ENCODE results near the gene PILRA.
"Not testable (repeated sequence)": the region's sequence is repeated elsewhere in the genome, so short reads cannot be mapped to it uniquely, and the experiment has no call there.

Gene PILRA

GRCh38 chr7:100373261-100373831 lies at the start of gene PILRA:
Gene PILRA (plus strand): TSS chr7:100373487. CDS start chr7:100373657, 170 bp downstream.
- peak; percentile 25 for DNase-seq (ENCODE audit: low spot score)

DNA sequence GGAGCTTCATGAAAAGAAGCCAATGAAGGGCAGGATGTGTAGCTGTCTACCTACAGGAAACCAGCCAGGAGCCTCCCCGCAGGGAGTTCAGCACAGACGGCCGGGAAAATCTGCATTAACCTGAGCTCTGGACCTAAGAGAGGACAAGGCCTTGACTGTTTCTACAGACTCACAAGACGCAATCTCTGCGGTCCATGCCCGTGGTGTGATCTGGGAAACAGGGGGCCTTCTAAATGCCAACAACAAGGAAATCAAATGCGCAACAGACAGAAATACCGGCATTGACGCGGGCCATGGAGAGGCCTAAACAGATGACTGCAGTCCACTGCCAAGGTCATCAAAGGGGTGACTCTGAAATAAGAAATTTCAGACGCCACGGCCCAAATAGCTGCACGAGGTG lies 49.1 kb upstream of the PILRA start:
- DNase-seq (ENCODE audit: low spot score), result not testable (repeated sequence)

- not testable (repeated sequence) for DNase-seq (ENCODE audit: low spot score)
Measured at GRCh38 chr7:100325671-100326070, 47.6 kb upstream of the PILRA start.

DNA sequence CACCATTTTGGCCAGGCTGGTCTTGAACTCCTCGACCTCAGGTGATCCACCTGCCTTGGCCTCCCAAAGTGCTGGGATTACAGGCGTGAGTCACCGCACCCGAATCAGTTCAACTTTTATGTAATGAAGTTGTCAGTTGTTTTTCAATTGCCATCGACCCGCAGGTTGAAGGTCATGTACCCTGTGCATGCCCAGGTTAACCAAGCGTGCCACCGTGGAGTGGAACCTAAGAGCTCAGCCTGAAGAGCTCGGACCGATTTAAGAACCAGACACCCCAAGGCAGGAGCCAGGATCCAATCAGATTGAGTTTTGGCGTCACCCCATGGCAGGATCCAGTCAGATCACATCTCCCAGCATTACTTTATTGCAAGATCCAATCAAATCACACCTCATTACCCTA lies 46.4 kb upstream of the PILRA start:
- not testable (repeated sequence) for DNase-seq (ENCODE audit: low spot score)

DNA sequence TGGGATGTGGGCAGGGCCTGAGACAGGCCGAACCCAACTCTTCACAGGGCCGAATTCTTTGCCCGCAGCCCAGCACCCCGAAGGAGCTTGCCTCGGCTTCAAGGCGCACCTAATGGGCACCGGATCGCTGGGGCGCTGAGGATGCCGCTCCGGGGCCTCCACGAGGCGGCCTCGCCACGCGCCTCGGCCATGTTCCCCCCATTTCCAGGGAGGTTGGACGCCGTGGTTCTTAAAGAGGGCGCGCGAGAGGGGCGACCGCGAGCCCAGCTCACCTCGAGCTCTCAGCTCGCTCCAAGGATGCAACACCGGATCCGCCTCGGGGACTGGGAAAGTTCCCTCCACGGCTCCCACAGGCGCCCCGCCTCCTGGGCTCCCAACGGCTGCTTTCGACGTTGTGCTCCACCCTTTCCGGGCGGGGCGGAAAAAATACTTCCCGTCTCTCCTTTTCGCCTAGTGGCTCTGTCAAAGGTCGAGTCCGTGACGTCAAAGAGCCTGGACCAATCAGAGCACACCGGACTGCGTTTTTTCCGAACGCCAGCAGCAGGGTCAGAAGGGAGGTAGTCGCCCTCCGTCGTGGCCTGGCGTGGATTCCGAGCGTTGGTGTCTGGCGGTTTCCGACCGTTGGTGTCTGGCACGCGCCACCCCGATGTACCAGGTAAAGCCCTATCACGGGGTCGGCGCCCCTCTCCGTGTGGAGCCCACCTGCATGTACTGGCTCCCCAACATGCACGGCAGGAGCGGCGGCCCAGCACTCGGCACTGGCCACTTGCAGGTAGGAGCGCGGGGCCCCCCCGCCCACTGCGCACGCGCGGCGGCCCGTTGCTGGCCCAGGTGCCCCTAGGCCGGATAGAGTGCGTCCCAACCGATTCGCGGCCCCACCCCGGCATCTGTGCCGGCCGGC lies 37.5 kb upstream of the PILRA start:
- peak; percentile 90 for DNase-seq (ENCODE audit: low spot score)

- not testable (repeated sequence) for DNase-seq (ENCODE audit: low spot score)
Measured at GRCh38 chr7:100338083-100338696, 35.1 kb upstream of the PILRA start.

- not testable (repeated sequence) for DNase-seq (ENCODE audit: low spot score)
Measured at GRCh38 chr7:100341286-100341685, 32.0 kb upstream of the PILRA start.

DNA sequence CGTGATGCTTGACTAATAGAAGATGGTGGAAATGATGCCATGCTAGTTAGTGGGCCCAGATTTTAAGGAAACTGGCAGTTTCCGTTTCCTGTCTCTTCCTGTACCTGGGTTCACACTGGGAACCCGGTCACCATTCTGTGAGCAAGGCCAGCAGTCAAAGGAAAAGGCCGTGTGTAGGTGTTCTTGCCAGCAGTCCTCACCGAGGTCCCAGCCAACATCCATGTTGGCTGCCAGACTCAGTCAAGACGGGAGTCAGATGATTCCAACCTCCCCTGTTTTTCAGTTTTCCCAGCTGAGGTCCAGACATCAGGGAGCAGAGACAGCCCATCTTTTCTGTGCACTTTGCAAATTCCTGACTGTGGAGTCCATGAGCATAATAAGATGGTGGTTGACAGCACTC lies 30.5 kb upstream of the PILRA start:
- no peak for DNase-seq (ENCODE audit: low spot score)

DNA sequence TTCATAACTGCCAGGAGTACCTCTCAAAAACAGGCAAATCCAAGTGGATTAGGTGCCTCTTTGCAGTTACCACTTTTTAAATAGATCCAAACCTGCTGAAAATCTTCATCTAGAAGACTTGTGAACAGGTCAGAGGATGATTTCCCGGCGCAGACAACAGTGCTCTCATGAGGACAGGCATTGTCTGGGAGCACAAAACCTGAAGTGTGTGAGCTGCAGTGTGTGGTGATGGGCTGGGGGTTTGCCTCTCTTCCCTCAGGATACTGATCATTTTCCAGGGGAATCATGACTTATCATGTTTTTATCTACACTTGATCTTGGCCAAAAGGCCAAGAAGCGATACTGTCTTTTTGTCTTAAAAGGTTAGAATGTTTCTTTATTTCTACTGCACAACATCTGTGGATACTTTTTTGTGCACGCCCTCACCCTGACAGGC lies 29.1 kb upstream of the PILRA start:
- not testable (repeated sequence) for DNase-seq (ENCODE audit: low spot score)

DNA sequence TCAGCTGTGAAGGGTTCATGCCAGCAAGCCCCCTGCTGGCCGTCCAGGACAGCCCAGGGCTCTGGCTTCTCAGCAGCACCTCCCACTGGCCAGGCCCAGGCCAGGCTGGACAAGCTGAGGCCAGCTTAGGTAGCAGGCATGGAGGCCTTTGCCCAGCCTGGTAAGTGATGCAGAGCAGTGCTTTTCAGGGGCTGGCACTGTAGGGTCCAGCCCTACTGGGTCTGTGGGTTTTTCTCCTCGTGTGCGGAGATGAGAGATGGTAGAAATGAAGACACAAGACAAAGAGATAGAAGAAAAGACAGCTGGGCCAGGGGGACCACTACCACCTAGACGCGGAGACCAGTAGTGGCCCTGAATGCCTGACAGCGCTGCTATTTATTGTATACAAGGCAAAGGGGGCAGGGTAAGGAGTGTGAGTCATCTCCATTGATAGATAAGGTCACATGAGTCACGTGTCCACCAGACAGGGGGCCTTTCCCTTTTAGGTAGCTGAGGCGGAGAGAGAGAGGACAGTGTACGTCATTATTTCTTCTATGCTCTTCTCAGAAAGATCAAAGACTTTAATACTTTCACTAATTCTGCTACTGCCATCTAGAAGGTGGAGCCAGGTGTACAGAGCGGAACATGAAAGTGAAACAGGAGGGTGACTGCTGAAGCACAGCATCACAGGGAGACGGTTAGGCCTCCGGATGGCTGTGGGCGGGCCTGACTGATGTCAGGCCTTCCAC lies 28.6 kb upstream of the PILRA start:
- DNase-seq (ENCODE audit: low spot score), result not testable (repeated sequence)

- DNase-seq (ENCODE audit: low spot score), result not testable (repeated sequence)
Measured at GRCh38 chr7:100345288-100345672, 28.0 kb upstream of the PILRA start.

GRCh38 chr7:100346921-100347320 lies 26.4 kb upstream of the PILRA start:
- DNase-seq (ENCODE audit: low spot score), result no peak

DNA sequence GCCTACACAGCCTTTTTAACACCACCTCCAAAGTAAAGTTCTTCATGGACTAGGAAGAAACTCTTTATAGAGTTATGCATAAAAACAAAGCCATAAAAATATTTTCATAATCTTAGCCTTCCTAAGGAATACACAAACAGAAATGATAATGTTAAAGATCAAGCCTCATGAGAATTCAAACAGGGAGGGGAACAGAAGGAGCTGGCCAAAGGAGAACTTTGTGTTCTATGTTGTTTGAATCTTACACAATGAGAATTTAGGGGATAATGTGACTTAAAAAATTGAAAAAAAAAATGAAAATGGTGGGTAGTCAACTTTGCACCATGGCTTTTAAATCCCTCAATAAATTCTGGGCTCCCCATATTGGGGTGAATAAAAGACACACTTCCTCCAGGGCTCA lies 24.5 kb upstream of the PILRA start:
- no peak for DNase-seq (ENCODE audit: low spot score)

DNA sequence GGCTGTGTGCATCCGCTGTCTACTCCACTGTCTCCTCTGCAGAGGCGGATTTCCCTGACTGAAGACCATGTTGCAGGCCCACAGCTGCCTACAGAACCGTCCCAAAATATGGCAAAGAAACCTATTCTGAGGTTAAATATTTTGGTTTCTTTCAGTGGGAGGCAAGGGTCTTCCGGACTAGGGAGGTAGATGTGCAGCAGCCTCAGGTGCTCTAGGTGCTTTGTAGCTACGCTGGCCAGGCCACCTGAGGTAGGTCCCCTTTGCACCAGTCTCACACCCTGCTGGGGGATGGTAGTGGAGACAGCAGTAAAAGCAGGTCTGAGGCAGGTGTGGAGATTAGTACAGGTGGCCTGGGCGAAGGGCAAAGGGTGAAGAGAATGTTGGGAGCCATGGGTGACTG lies 23.5 kb upstream of the PILRA start:
- DNase-seq (ENCODE audit: low spot score), result no peak

- DNase-seq (ENCODE audit: low spot score), result no peak
Measured at GRCh38 chr7:100351657-100352058, 21.6 kb upstream of the PILRA start.

DNA sequence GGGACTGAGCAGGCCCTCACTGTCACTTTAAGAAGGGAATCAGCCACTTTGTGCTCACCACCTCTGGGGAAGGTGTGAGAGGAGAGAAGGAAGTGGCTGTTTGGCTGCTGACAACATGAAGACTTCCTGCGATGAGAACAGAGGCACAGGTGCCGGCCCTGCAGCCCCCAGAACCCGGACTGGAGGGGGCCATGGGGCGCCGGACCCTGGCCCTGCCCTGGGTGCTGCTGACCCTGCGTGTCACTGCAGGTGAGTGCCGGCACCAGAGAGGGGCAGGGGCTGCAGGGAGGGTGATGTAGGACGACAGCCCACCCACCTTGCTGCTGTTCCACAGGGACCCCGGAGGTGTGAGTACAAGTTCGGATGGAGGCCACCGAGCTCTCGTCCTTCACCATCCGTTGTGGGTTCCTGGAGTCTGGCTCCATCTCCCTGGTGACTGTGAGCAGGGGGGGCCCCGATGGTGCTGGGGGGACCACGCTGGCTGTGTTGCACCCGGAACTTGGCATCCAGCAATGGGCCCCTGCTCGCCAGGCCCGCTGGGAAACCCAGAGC lies 21.0 kb upstream of the PILRA start:
- not testable (repeated sequence) for DNase-seq (ENCODE audit: low spot score)

- DNase-seq (ENCODE audit: low spot score), result no peak
Measured at GRCh38 chr7:100352984-100353684, 20.2 kb upstream of the PILRA start.

GRCh38 chr7:100353685-100354330 lies 19.5 kb upstream of the PILRA start:
- no peak for DNase-seq (ENCODE audit: low spot score)

GRCh38 chr7:100356416-100357068 lies 16.7 kb upstream of the PILRA start:
- DNase-seq (ENCODE audit: low spot score), result no peak

- DNase-seq (ENCODE audit: low spot score), result no peak
Measured at GRCh38 chr7:100357131-100357561, 16.1 kb upstream of the PILRA start.
